GM18861 (cell line): ENCODE results near the gene TTC17.
"Not testable (repeated sequence)": the region's sequence is repeated elsewhere in the genome, so short reads cannot be mapped to it uniquely, and the experiment has no call there.

Experiments
- ATAC-seq: cut with Tn5 transposase; IDR thresholded peaks from one replicate; pipeline ENCODE4 v1.9.1; 2021; ENCODE audit not compliant: unreplicated experiment

Gene TTC17

GRCh38 chr11:43358801-43359421 is at the start of gene TTC17:
Gene TTC17 (plus strand): TSS chr11:43358920. CDS start chr11:43358955, 35 bp downstream.
- peak; percentile 87 for ATAC-seq

GRCh38 chr11:43311791-43312607 is 46.7 kb upstream of the TTC17 start, which contains the start of gene API5:
Gene API5 (plus strand): TSS chr11:43311996. CDS start chr11:43312128, 132 bp downstream.
- ATAC-seq = peak; percentile 98

- ATAC-seq = no peak
Measured at GRCh38 chr11:43315966-43316365, 42.8 kb upstream of the TTC17 start.

- ATAC-seq = no peak
Measured at GRCh38 chr11:43316451-43316850, 42.3 kb upstream of the TTC17 start.

GRCh38 chr11:43327987-43328386 is 30.7 kb upstream of the TTC17 start:
- no peak for ATAC-seq

GRCh38 chr11:43328482-43328881 is 30.2 kb upstream of the TTC17 start:
- ATAC-seq = no peak

- no peak for ATAC-seq
Measured at GRCh38 chr11:43341159-43341558, 17.6 kb upstream of the TTC17 start.

GRCh38 chr11:43351426-43351825 is 7.3 kb upstream of the TTC17 start:
- ATAC-seq = not testable (repeated sequence)

- no peak for ATAC-seq
Measured at GRCh38 chr11:43354311-43354710, 4.4 kb upstream of the TTC17 start.

- no peak for ATAC-seq
Measured at GRCh38 chr11:43356336-43356735, 2.4 kb upstream of the TTC17 start.

GRCh38 chr11:43358279-43358800 is 380 bp upstream of the TTC17 start:
- no peak for ATAC-seq

- ATAC-seq = peak; percentile 41
Measured at GRCh38 chr11:43359422-43359818, 700 bp downstream of the TTC17 start.

- no peak for ATAC-seq
Measured at GRCh38 chr11:43360361-43361032, 1.8 kb downstream of the TTC17 start.

GRCh38 chr11:43366677-43367076 is 8.0 kb downstream of the TTC17 start:
- no peak for ATAC-seq

GRCh38 chr11:43367382-43368178 is 8.9 kb downstream of the TTC17 start:
- no peak for ATAC-seq

GRCh38 chr11:43376065-43376464 is 17.3 kb downstream of the TTC17 start:
- no peak for ATAC-seq

- no peak for ATAC-seq
Measured at GRCh38 chr11:43376594-43376993, 17.9 kb downstream of the TTC17 start.

- ATAC-seq = no peak
Measured at GRCh38 chr11:43377389-43377788, 18.7 kb downstream of the TTC17 start.

GRCh38 chr11:43378897-43379296 is 20.2 kb downstream of the TTC17 start:
- ATAC-seq = no peak

- ATAC-seq = no peak
Measured at GRCh38 chr11:43381802-43382201, 23.1 kb downstream of the TTC17 start.

- no peak for ATAC-seq
Measured at GRCh38 chr11:43382614-43383013, 23.9 kb downstream of the TTC17 start.
